OCI-LY7 (cell line): Measurements from ENCODE around the gene CFAP97D2.

Experiments used
- EZH2phosphoT487 ChIP-seq: fragments of 200-600 bp; sonication (generic); IDR thresholded peaks from 2 replicates; pipeline ENCODE4 v1.6.1; 2018; ENCODE audit warnings: low read depth, borderline replicate concordance, mild to moderate bottlenecking, mixed run types, antibody characterized with exemption, low read length, moderate library complexity, mixed read lengths
- TF ChIP-seq, protein P1 (sequence below): fragments of 200-600 bp; sonication (generic); conservative IDR thresholded peaks from 2 replicates; pipeline ENCODE4 v1.5.1; 2014; ENCODE audit warnings: mild to moderate bottlenecking, antibody characterized with exemption, low read length, moderate library complexity, mixed read lengths

DNA sequence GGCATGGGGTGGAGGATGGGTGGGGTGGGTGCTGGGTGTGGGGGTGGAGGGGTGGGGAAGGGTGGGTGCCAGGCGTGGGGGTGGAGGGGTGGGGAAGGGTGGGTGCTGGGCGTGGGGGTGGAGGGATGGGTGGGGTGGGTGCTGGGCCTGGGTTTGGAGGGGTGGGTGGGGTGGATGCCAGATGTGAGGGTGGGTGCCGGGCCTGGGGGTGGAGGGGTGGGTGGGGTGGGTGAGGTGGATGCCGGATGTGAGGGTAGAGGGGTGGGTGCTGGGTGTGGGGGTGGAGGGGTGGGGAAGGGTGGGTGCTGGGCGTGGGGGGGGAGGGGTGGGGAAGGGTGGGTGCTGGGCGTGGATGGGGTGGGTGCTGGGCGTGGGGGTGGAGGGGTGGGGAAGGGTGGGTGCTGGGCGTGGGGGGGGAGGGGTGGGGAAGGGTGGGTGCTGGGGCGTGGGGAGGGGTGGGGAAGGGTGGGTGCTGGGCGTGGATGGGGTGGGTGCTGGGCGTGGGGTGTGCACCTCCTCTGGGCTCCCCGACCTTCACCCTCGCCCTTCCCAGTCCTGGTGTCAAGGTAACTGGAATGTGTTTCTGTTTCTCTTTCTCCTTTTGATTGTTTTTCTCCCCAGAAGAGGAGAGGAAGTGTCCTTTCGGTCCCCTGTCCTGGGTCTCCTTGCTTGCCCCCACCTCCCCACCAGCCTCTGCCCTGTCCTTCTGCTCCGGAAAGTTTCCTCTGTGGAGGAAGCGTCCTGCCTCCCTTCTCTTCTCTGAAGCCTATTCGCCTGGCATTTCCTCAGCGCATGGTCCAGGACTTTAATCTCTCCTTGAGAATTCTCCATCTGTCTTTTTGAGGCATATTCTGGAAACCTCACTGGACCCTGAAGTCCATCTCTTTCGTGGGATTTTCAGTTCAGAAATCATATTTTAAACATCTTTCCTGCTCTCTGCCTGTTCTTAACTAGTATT is 22.9 kb upstream of the CFAP97D2 start:
- TF ChIP-seq, protein P1, sequence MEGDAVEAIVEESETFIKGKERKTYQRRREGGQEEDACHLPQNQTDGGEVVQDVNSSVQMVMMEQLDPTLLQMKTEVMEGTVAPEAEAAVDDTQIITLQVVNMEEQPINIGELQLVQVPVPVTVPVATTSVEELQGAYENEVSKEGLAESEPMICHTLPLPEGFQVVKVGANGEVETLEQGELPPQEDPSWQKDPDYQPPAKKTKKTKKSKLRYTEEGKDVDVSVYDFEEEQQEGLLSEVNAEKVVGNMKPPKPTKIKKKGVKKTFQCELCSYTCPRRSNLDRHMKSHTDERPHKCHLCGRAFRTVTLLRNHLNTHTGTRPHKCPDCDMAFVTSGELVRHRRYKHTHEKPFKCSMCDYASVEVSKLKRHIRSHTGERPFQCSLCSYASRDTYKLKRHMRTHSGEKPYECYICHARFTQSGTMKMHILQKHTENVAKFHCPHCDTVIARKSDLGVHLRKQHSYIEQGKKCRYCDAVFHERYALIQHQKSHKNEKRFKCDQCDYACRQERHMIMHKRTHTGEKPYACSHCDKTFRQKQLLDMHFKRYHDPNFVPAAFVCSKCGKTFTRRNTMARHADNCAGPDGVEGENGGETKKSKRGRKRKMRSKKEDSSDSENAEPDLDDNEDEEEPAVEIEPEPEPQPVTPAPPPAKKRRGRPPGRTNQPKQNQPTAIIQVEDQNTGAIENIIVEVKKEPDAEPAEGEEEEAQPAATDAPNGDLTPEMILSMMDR, result no peak
- TF ChIP-seq EZH2phosphoT487, result no peak
